Parathyroid adenoma (tissue), 2 donors: ENCODE results near the gene CD300LG.

Experiments
- H2AFZ ChIP-seq: fragments of 300-600 bp; sonication (generic); one replicate; pipeline ENCODE4 v1.7.0; 2017; ENCODE audit warnings: antibody characterized with exemption, mild to moderate bottlenecking
- H3K27ac ChIP-seq: fragments of 300-600 bp; sonication (generic); one replicate; pipeline ENCODE4 v1.7.0; 2017
- H3K27me3 ChIP-seq: fragments of 300-600 bp; sonication (generic); one replicate; pipeline ENCODE4 v1.7.0; 2017; ENCODE audit warnings: low read length; ENCODE audit not compliant: control insufficient read depth, insufficient read depth
- H3K36me3 ChIP-seq: fragments of 300-600 bp; sonication (generic); one replicate; pipeline ENCODE4 v1.7.0; 2017; ENCODE audit warnings: low read length; ENCODE audit not compliant: control insufficient read depth, insufficient read depth
- H3K4me1 ChIP-seq: fragments of 300-600 bp; sonication (generic); one replicate; pipeline ENCODE4 v1.7.0; 2017; ENCODE audit warnings: control low read depth
- H3K4me2 ChIP-seq: fragments of 300-600 bp; sonication (generic); one replicate; pipeline ENCODE4 v1.7.0; 2017; ENCODE audit warnings: low read length
- H3K4me3 ChIP-seq: fragments of 300-600 bp; sonication (generic); one replicate; pipeline ENCODE4 v1.7.0; 2017; ENCODE audit warnings: low read depth, low read length
- H3K79me2 ChIP-seq: fragments of 300-600 bp; sonication (generic); one replicate; pipeline ENCODE4 v1.7.0; 2017; ENCODE audit warnings: control low read depth
- H3K9ac ChIP-seq: fragments of 300-600 bp; sonication (generic); one replicate; pipeline ENCODE4 v1.7.0; 2017; ENCODE audit warnings: mild to moderate bottlenecking
- H3K9me3 ChIP-seq: fragments of 300-600 bp; sonication (generic); one replicate; pipeline ENCODE4 v1.7.0; 2017; ENCODE audit warnings: low read length; ENCODE audit not compliant: control insufficient read depth
- CTCF ChIP-seq: fragments of 300-600 bp; sonication (generic); IDR thresholded peaks from one replicate; pipeline ENCODE4 v1.7.0; 2017; ENCODE audit warnings: antibody characterized with exemption, mild to moderate bottlenecking
- donor health status: primary hyperparathyroidism.

Gene CD300LG

GRCh38 chr17:43897831-43898230 lies 50.9 kb downstream of the CD300LG start:
- Histone ChIP-seq H3K27me3 (no peaks in the 10 kb centered on the region), H2AFZ (no peak overlapping the region), H3K4me1 (peaks cover 9% of the 10 kb centered on the region), H3K4me2 (no peak overlapping the region), H3K36me3 (no peaks in the 10 kb centered on the region), H3K27ac (no peak overlapping the region), H3K9ac (no peak overlapping the region), H3K4me3 (no peak overlapping the region), H3K79me2 (peaks cover 34% of the 10 kb centered on the region), H3K9me3 (no peaks in the 10 kb centered on the region)
- TF ChIP-seq CTCF: no peak

DNA sequence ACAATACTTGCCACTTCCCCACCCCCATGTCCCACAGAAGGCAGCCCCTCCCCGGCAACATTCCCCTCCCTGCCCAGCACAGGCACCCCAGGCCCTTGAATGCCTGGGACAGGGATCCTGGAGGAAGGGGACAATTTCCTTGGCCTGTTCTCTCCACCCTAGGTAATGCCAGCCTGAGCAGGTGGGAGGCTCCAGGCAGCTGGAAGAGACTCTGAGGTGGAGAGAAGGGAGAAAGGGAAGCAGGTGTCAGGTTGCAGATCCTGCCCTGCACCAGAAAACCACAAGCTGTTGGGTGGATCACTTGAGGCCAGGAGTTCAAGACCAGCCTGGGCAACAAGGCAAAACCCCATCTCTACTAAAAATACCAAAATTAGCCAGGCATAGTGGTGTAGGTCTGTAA lies 51.5 kb downstream of the CD300LG start:
- H3K27ac ChIP-seq: no peak overlapping the region
- no peaks in the 10 kb centered on the region for H3K9me3 ChIP-seq
- no peak overlapping the region for H3K4me3 ChIP-seq
- no peaks in the 10 kb centered on the region for H3K36me3 ChIP-seq
- no peak overlapping the region for H3K9ac ChIP-seq
- H3K79me2 ChIP-seq: peaks cover 34% of the 10 kb centered on the region
- peaks cover 9% of the 10 kb centered on the region for H3K4me1 ChIP-seq
- no peak overlapping the region for H3K4me2 ChIP-seq
- no peak overlapping the region for H2AFZ ChIP-seq
- no peak for TF ChIP-seq CTCF
- no peaks in the 10 kb centered on the region for H3K27me3 ChIP-seq

GRCh38 chr17:43900183-43900857 lies 53.3 kb downstream of the CD300LG start:
- H3K4me3 ChIP-seq: peak overlapping the region; percentile 40
- no peak overlapping the region for H3K27ac ChIP-seq
- peaks cover 11% of the 10 kb centered on the region for H3K4me1 ChIP-seq
- H3K4me2 ChIP-seq: peak overlapping the region; percentile 63
- no peaks in the 10 kb centered on the region for H3K36me3 ChIP-seq
- H3K9me3 ChIP-seq: no peaks in the 10 kb centered on the region
- no peak for TF ChIP-seq CTCF
- H3K9ac ChIP-seq: no peak overlapping the region
- peaks cover 34% of the 10 kb centered on the region for H3K79me2 ChIP-seq
- H2AFZ ChIP-seq: peak overlapping the region; percentile 76
- no peaks in the 10 kb centered on the region for H3K27me3 ChIP-seq

GRCh38 chr17:43900858-43901754 lies 54.1 kb downstream of the CD300LG start:
- TF ChIP-seq CTCF: no peak
- H2AFZ ChIP-seq: peak overlapping the region; percentile 76
- H3K4me2 ChIP-seq: peak overlapping the region; percentile 63
- peak overlapping the region; percentile 40 for H3K4me3 ChIP-seq
- H3K79me2 ChIP-seq: peaks cover 33% of the 10 kb centered on the region
- H3K27ac ChIP-seq: no peak overlapping the region
- no peaks in the 10 kb centered on the region for H3K36me3 ChIP-seq
- no peaks in the 10 kb centered on the region for H3K9me3 ChIP-seq
- H3K9ac ChIP-seq: no peak overlapping the region
- peaks cover 19% of the 10 kb centered on the region for H3K4me1 ChIP-seq
- no peaks in the 10 kb centered on the region for H3K27me3 ChIP-seq
